Gastroesophageal sphincter (tissue), 4 donors: ENCODE results near the gene PAX5. TPM values are rescaled to one million over a fixed set of nuclear protein-coding genes. Genes with fewer than 3 reads are reported as not detected.

ENCODE experiments used
- ATAC-seq: fragments of 150-250 bp; one replicate; pipeline ENCODE4 v1.9.1; 2016; ENCODE audit warnings: mild to moderate bottlenecking, moderate library complexity
- H3K27ac ChIP-seq, 4 donors: fragments of 200-600 bp; sonication (generic) in 3 of 4; 1 replicate in 3 of 4; 2 replicates in 1 of 4; pipeline ENCODE4 v1.5.1; 2016 to 2019
- H3K27me3 ChIP-seq: fragments of 200-600 bp; sonication (generic); one replicate; pipeline ENCODE4 v1.5.1; 2019
- H3K36me3 ChIP-seq, 2 donors: fragments of 200-600 bp; sonication (generic); one replicate each; pipeline ENCODE4 v1.5.1; 2019; ENCODE audit warnings: control low read depth in 1 of 2
- H3K4me1 ChIP-seq, 3 donors: fragments of 200-600 bp; sonication (generic); 1 replicate in 2 of 3; 2 replicates in 1 of 3; pipeline ENCODE4 v1.5.1; 2016 to 2019; ENCODE audit warnings: control low read depth in 2 of 3
- H3K4me3 ChIP-seq, 2 donors: fragments of 200-600 bp; sonication (generic); one replicate each; pipeline ENCODE4 v1.5.1; 2019; ENCODE audit warnings: mild to moderate bottlenecking in 1 of 2, moderate library complexity in 1 of 2
- H3K9me3 ChIP-seq, 3 donors: fragments of 200-600 bp; sonication (generic); one replicate each; pipeline ENCODE4 v1.5.1; 2017 to 2019; ENCODE audit warnings: control low read depth in 2 of 3
- EP300 ChIP-seq: sonication (generic); formaldehyde crosslinking; IDR thresholded peaks from one replicate; pipeline ENCODE4 v1.6.1; 2017; ENCODE audit warnings: antibody characterized with exemption, mild to moderate bottlenecking
- POLR2A ChIP-seq, 2 donors: fragments of 450-650 bp; IDR thresholded peaks; one replicate each; pipeline ENCODE4 v1.6.1; 2017; ENCODE audit warnings: antibody characterized with exemption in 2 of 2, mild to moderate bottlenecking in 2 of 2, moderate library complexity in 1 of 2
- POLR2AphosphoS5 ChIP-seq: sonication (generic); formaldehyde crosslinking; IDR thresholded peaks from one replicate; pipeline ENCODE4 v1.6.1; 2017; ENCODE audit warnings: antibody characterized with exemption
- WGBS, 2 donors: methylation state at CpG; one replicate each; pipeline ENCODE4 v1.1.5; 2018; ENCODE audit warnings: low coverage in 1 of 2; 5-methylcytosine and 5-hydroxymethylcytosine counted together
- total RNA-seq, 4 donors: library from RNA; depleted of rRNA; stranded (reverse); fragments of >200 nt; gene quantifications; one replicate each; pipeline ENCODE4 v1.1.0, GENCODE V29; 2016
- TF ChIP-seq, protein P1 (sequence below), 4 experiments: fragments of 200-600 bp in 2 of 4; fragments of 450-650 bp in 2 of 4; sonication (generic) in 1 of 4; IDR thresholded peaks; one replicate each; pipeline ENCODE4 v1.5.1; 2017 to 2019; ENCODE audit warnings: antibody characterized with exemption in 4 of 4, mild to moderate bottlenecking in 2 of 4, moderate library complexity in 2 of 4

PAX5 gene
- total RNA-seq, 4 donors from 2014 or later = under 0.01 TPM; not detected in 3

- Histone ChIP-seq H3K4me3 (no peak overlapping the region), H3K27me3 (peaks cover 17% of the 10 kb centered on the region), H3K9me3 (no peaks in the 10 kb centered on the region), H3K27ac (no peak overlapping the region), H3K36me3 (no peaks in the 10 kb centered on the region), H3K4me1 (no peaks in the 10 kb centered on the region)
- TF ChIP-seq POLR2A (IDR thresholded peaks at IDR 0.05) = no peak
- no peak for TF ChIP-seq POLR2AphosphoS5
- TF ChIP-seq, protein P1, sequence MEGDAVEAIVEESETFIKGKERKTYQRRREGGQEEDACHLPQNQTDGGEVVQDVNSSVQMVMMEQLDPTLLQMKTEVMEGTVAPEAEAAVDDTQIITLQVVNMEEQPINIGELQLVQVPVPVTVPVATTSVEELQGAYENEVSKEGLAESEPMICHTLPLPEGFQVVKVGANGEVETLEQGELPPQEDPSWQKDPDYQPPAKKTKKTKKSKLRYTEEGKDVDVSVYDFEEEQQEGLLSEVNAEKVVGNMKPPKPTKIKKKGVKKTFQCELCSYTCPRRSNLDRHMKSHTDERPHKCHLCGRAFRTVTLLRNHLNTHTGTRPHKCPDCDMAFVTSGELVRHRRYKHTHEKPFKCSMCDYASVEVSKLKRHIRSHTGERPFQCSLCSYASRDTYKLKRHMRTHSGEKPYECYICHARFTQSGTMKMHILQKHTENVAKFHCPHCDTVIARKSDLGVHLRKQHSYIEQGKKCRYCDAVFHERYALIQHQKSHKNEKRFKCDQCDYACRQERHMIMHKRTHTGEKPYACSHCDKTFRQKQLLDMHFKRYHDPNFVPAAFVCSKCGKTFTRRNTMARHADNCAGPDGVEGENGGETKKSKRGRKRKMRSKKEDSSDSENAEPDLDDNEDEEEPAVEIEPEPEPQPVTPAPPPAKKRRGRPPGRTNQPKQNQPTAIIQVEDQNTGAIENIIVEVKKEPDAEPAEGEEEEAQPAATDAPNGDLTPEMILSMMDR (IDR thresholded peaks at IDR 0.05) = no peak
- no peak for TF ChIP-seq EP300
- 46 to 62% methylated on average over 4 to 6 of the region's 7 CpGs for WGBS, 2 donors
- no peak for ATAC-seq
These were observed 66.1 kb downstream of the PAX5 start for GRCh38 chr9:36967997-36968396.

DNA sequence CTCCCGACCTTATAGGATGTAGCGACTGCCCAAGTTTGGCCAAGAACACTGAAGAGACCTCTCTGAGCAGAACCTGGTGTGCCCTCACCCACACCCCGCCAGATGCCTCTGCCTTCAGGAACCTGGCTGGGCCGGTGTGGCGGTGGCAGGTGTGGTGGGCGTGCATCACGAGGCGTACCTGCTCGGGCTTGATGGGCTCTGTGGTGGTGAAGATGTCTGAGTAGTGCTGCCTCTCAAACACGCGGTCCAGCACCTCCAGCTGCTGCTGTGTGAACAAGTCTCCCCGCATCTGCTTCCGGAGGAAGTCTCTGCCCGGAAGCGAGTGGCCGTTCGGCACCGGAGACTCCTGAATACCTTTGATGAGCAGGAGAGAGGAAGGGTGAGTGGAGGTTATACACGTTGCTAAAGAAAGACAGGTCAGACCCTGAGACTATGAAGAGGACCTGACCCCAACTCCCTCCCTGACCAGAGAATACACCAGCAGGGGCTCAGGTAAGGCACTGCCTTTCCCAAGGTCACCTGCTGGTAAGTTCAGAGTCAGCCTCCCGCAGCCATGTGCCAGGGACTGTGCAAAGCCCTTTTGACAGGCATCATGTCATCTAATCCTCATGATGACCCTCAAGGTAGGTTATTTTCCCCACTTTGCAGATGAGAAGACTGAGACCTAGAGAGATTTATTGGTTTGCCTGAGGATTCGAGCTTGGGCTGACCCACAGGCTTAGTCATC is 67.5 kb downstream of the PAX5 start:
- no peak for ATAC-seq
- Histone ChIP-seq H3K9me3 (no peaks in the 10 kb centered on the region), H3K27me3 (peaks cover 32% of the 10 kb centered on the region), H3K36me3 (no peaks in the 10 kb centered on the region), H3K4me3 (no peak overlapping the region), H3K4me1 (no peaks in the 10 kb centered on the region), H3K27ac (no peak overlapping the region)
- TF ChIP-seq POLR2AphosphoS5 = no peak
- no peak for TF ChIP-seq POLR2A (IDR thresholded peaks at IDR 0.05)
- TF ChIP-seq, protein P1 (IDR thresholded peaks at IDR 0.05) = no peak
- no peak for TF ChIP-seq EP300
- WGBS, 2 donors = 72% methylated on average over 2 of the region's 21 CpGs; no CpG with 5 or more reads in 1 of the 2 donors

- no peak overlapping the region for H3K27ac ChIP-seq
- no peak for TF ChIP-seq POLR2A (IDR thresholded peaks at IDR 0.05)
- TF ChIP-seq EP300 = no peak
- TF ChIP-seq, protein P1 (IDR thresholded peaks at IDR 0.05) = no peak
- TF ChIP-seq POLR2AphosphoS5 = no peak
- no peak for ATAC-seq
- H3K4me1 ChIP-seq = no peaks in the 10 kb centered on the region
- no peak overlapping the region for H3K4me3 ChIP-seq
- no peaks in the 10 kb centered on the region for H3K36me3 ChIP-seq
- H3K27me3 ChIP-seq = peaks cover 26% of the 10 kb centered on the region
- H3K9me3 ChIP-seq = no peaks in the 10 kb centered on the region
- WGBS, 2 donors = 86 to 92% methylated on average over 2 to 6 of the region's 7 CpGs
These were observed 69.3 kb downstream of the PAX5 start for GRCh38 chr9:36964791-36965190.

- Histone ChIP-seq H3K9me3 (no peaks in the 10 kb centered on the region), H3K27me3 (peaks cover 30% of the 10 kb centered on the region), H3K4me1 (no peaks in the 10 kb centered on the region), H3K4me3 (no peak overlapping the region), H3K36me3 (no peaks in the 10 kb centered on the region), H3K27ac (no peak overlapping the region)
- no peak for ATAC-seq
- 87% methylated on average over 6 of the region's 7 CpGs; no CpG with 5 or more reads in 1 of the 2 donors for WGBS, 2 donors
- TF ChIP-seq, protein P1 (IDR thresholded peaks at IDR 0.05) = no peak
- no peak for TF ChIP-seq POLR2A (IDR thresholded peaks at IDR 0.05)
- TF ChIP-seq POLR2AphosphoS5 = no peak
- no peak for TF ChIP-seq EP300
These were observed 70.7 kb downstream of the PAX5 start for GRCh38 chr9:36963346-36963745.

GRCh38 chr9:36962691-36963090 is 71.4 kb downstream of the PAX5 start:
- Histone ChIP-seq H3K9me3 (no peaks in the 10 kb centered on the region), H3K4me3 (no peak overlapping the region), H3K27me3 (peaks cover 33% of the 10 kb centered on the region), H3K36me3 (no peaks in the 10 kb centered on the region), H3K4me1 (no peaks in the 10 kb centered on the region), H3K27ac (no peak overlapping the region)
- no peak for TF ChIP-seq POLR2A (IDR thresholded peaks at IDR 0.05)
- no peak for TF ChIP-seq EP300
- 100% methylated on average over 1 of the region's 11 CpGs for whole genome bisulfite sequencing, 2 donors
- ATAC-seq = no peak
